HCT116 (cell line): Measurements from ENCODE around the gene TCF19.
"Not testable (repeated sequence)": the region's sequence is repeated elsewhere in the genome, so short reads cannot be mapped to it uniquely, and the experiment has no call there.

Experiments used
- CEBPB ChIP-seq: IDR thresholded peaks from 2 replicates; pipeline ENCODE4 v1.6.1; 2012; ENCODE audit warnings: low read depth
- EZH2 ChIP-seq: fragments of 200-600 bp; sonication (generic); IDR thresholded peaks from 2 replicates; pipeline ENCODE4 v1.6.1; 2017; ENCODE audit warnings: antibody characterized with exemption, mixed run types
- FOSL1 ChIP-seq: IDR thresholded peaks from 2 replicates; pipeline ENCODE4 v1.6.1; 2012; ENCODE audit warnings: low read depth
- JUND ChIP-seq: IDR thresholded peaks from 2 replicates; pipeline ENCODE4 v1.6.1; 2012
- POLR2A ChIP-seq: IDR thresholded peaks from 2 replicates; pipeline ENCODE4 v1.7.0; 2011; ENCODE audit warnings: borderline replicate concordance; ENCODE audit not compliant: insufficient read depth, insufficient read length; ENCODE audit errors: extremely low read depth
- POLR2AphosphoS5 ChIP-seq: IDR thresholded peaks from 2 replicates; pipeline ENCODE4 v1.6.1; 2011; ENCODE audit warnings: mild to moderate bottlenecking, low read depth, low read length, moderate library complexity
- RAD21 ChIP-seq: IDR thresholded peaks from 2 replicates; pipeline ENCODE4 v1.6.1; 2012; ENCODE audit warnings: low read depth, mild to moderate bottlenecking
- SRF ChIP-seq: IDR thresholded peaks from 2 replicates; pipeline ENCODE4 v1.6.1; 2012; ENCODE audit warnings: low read depth
- YY1 ChIP-seq: IDR thresholded peaks from 2 replicates; pipeline ENCODE4 v1.6.1; 2011; ENCODE audit warnings: low read length, low read depth, moderate library complexity, mild to moderate bottlenecking; ENCODE audit not compliant: insufficient replicate concordance; ENCODE audit errors: extremely low read depth
- ZFX ChIP-seq: fragments of 450-650 bp; IDR thresholded peaks from 2 replicates; pipeline ENCODE4 v1.6.1; 2017
- TF ChIP-seq, protein P1 (sequence below), 3 experiments: fragments of 200-600 bp in 1 of 3; sonication (generic) in 1 of 3; IDR thresholded peaks in 2 of 3; conservative IDR thresholded peaks in 1 of 3; 2 replicates each; pipeline ENCODE4 v1.5.1; 2012 to 2017; ENCODE audit warnings: low read depth in 2 of 3, low read length in 2 of 3, antibody characterized with exemption in 1 of 3, borderline replicate concordance in 1 of 3, control low read depth in 1 of 3, mild to moderate bottlenecking in 1 of 3, mixed read lengths in 1 of 3, mixed run types in 1 of 3, moderate library complexity in 1 of 3; ENCODE audit not compliant: insufficient read depth in 1 of 3
- TF ChIP-seq, protein P2 (sequence below): IDR thresholded peaks from 2 replicates; pipeline ENCODE4 v1.6.1; 2011; ENCODE audit warnings: mild to moderate bottlenecking, low read length, moderate library complexity; ENCODE audit not compliant: insufficient replicate concordance; ENCODE audit errors: extremely low read depth

DNA sequence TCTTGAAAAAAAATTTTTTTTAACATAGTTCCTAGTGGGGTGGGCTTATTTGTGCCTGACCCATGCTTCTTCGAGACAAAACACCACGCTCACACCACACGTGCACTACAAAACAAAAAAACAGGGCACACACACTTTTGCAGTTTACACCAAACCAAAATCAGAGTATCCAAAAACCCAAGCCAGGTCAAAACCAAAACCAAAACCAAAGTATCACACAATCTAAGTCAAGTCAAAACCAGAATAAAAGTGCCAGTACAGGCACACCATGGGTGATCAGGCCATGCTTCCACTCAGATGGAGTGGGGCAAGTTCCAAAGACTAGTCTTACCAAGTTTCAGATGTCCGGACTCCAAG is 27.3 kb downstream of the TCF19 start:
- TF ChIP-seq YY1, POLR2A, ZFX, FOSL1, EZH2, CEBPB, POLR2AphosphoS5, RAD21, SRF, JUND: not testable (repeated sequence)
- TF ChIP-seq, protein P1, sequence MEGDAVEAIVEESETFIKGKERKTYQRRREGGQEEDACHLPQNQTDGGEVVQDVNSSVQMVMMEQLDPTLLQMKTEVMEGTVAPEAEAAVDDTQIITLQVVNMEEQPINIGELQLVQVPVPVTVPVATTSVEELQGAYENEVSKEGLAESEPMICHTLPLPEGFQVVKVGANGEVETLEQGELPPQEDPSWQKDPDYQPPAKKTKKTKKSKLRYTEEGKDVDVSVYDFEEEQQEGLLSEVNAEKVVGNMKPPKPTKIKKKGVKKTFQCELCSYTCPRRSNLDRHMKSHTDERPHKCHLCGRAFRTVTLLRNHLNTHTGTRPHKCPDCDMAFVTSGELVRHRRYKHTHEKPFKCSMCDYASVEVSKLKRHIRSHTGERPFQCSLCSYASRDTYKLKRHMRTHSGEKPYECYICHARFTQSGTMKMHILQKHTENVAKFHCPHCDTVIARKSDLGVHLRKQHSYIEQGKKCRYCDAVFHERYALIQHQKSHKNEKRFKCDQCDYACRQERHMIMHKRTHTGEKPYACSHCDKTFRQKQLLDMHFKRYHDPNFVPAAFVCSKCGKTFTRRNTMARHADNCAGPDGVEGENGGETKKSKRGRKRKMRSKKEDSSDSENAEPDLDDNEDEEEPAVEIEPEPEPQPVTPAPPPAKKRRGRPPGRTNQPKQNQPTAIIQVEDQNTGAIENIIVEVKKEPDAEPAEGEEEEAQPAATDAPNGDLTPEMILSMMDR (IDR thresholded peaks at IDR 0.05 in 2 of 3, conservative IDR thresholded peaks at IDR 0.05 in 1 of 3; ENCODE audit: borderline replicate concordance in 1 of 3, insufficient read depth in 1 of 3, low read depth in 2 of 3, low read length in 2 of 3): not testable (repeated sequence)
- TF ChIP-seq, protein P2, sequence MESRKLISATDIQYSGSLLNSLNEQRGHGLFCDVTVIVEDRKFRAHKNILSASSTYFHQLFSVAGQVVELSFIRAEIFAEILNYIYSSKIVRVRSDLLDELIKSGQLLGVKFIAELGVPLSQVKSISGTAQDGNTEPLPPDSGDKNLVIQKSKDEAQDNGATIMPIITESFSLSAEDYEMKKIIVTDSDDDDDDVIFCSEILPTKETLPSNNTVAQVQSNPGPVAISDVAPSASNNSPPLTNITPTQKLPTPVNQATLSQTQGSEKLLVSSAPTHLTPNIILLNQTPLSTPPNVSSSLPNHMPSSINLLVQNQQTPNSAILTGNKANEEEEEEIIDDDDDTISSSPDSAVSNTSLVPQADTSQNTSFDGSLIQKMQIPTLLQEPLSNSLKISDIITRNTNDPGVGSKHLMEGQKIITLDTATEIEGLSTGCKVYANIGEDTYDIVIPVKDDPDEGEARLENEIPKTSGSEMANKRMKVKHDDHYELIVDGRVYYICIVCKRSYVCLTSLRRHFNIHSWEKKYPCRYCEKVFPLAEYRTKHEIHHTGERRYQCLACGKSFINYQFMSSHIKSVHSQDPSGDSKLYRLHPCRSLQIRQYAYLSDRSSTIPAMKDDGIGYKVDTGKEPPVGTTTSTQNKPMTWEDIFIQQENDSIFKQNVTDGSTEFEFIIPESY: not testable (repeated sequence)
